HG03025 (cell line): ENCODE data around the gene EXOC3L2.

ENCODE experiments used
- ATAC-seq: cut with Tn5 transposase; IDR thresholded peaks from one replicate; pipeline ENCODE4 v1.9.1; 2021; ENCODE audit warnings: mild to moderate bottlenecking, moderate library complexity; ENCODE audit not compliant: unreplicated experiment, low FRiP score

Gene EXOC3L2

GRCh38 chr19:45223879-45224278 is 21.3 kb downstream of the EXOC3L2 start:
- no peak for ATAC-seq

- no peak for ATAC-seq
These were observed 22.5 kb downstream of the EXOC3L2 start for GRCh38 chr19:45222724-45223123.

GRCh38 chr19:45218911-45219743 is 26.1 kb downstream of the EXOC3L2 start:
- ATAC-seq = no peak

- ATAC-seq = no peak
These were observed 26.8 kb downstream of the EXOC3L2 start for GRCh38 chr19:45218426-45218825.

- ATAC-seq = no peak
These were observed 27.3 kb downstream of the EXOC3L2 start for GRCh38 chr19:45217957-45218334.

GRCh38 chr19:45217193-45217956 is 27.8 kb downstream of the EXOC3L2 start:
- ATAC-seq = no peak

- no peak for ATAC-seq
These were observed 28.5 kb downstream of the EXOC3L2 start for GRCh38 chr19:45216667-45217066.

- ATAC-seq = no peak
These were observed 29.6 kb downstream of the EXOC3L2 start for GRCh38 chr19:45215391-45216191.

- no peak for ATAC-seq
These were observed 32.2 kb downstream of the EXOC3L2 start for GRCh38 chr19:45213031-45213430.

- no peak for ATAC-seq
These were observed 33.3 kb downstream of the EXOC3L2 start for GRCh38 chr19:45211751-45212381.

GRCh38 chr19:45206328-45206727 is 38.9 kb downstream of the EXOC3L2 start:
- ATAC-seq = no peak

- no peak for ATAC-seq
These were observed 39.4 kb downstream of the EXOC3L2 start for GRCh38 chr19:45205810-45206209.

- ATAC-seq = no peak
These were observed 42.6 kb downstream of the EXOC3L2 start for GRCh38 chr19:45202637-45203036.

- ATAC-seq = no peak
These were observed 44.6 kb downstream of the EXOC3L2 start for GRCh38 chr19:45200568-45200967.

GRCh38 chr19:45195764-45196163 is 49.4 kb downstream of the EXOC3L2 start:
- ATAC-seq = no peak

GRCh38 chr19:45191375-45191774 is 53.8 kb downstream of the EXOC3L2 start:
- ATAC-seq = no peak

- ATAC-seq = no peak
These were observed 55.2 kb downstream of the EXOC3L2 start for GRCh38 chr19:45189971-45190370.

- no peak for ATAC-seq
These were observed 57.6 kb downstream of the EXOC3L2 start for GRCh38 chr19:45187421-45188100.

- ATAC-seq = no peak
These were observed 58.5 kb downstream of the EXOC3L2 start for GRCh38 chr19:45186509-45187334.
